K562 (cell line): ENCODE results near the gene PCID2. TPM values are rescaled to one million over a fixed set of nuclear protein-coding genes. Genes with fewer than 3 reads are reported as not detected.
A peak's percentile ranks its signal among the peaks of the same experiment; 100 is the strongest.

Experiments used
- ATAC-seq: fragments of 200-7000 bp; cut with Tn5 transposase; 3 replicates; pipeline ENCODE4 v1.9.1; 2020; ENCODE audit warnings: moderate library complexity
- BruUV-seq: library from RNA; stranded (reverse); fragments of 400-500 nt; replicated peaks from 2 replicates; lab custom pipeline; 2021; lab: Mats Ljungman, UMichigan
- CTCF ChIA-PET: fragments of 300-600 bp; formaldehyde crosslinking; extraction: SDS; loops from one replicate; lab custom pipeline; 2021; ENCODE audit warnings: low intra/inter-chr PET ratio; lab: Yijun Ruan, JAX
- POLR2A ChIA-PET: fragments of 300-600, 350-650 bp; sonication (Branson Sonifier 250); formaldehyde crosslinking; extraction: SDS; loops from one replicate; lab custom pipeline; 2021; ENCODE audit warnings: antibody characterized with exemption, inconsistent platforms; lab: Yijun Ruan, JAX
- DNase-seq, 4 experiments: peaks; one replicate each; pipeline versions ENCODE4 v3.0.0 to v3.0.0-alpha.2; 2011 to 2018; ENCODE audit warnings: low spot score in 3 of 4, mixed read lengths in 3 of 4; ENCODE audit errors: extremely low read depth in 1 of 4
- FAIRE-seq: peaks from 2 replicates; lab custom pipeline; 2011; peaks lifted over from hg19 to GRCh38; lab: Jason Lieb, UNC
- H2AFZ ChIP-seq: 2 replicates; pipeline ENCODE4 v1.6.0; 2011; ENCODE audit warnings: low read depth, low read length, control low read depth, inconsistent platforms
- H3K27ac ChIP-seq: fragments of 200-600 bp; 3 replicates; pipeline ENCODE4 v1.8.0; 2011; ENCODE audit warnings: low read depth, mild to moderate bottlenecking, control low read depth, inconsistent platforms, low read length, moderate library complexity, mixed read lengths; ENCODE audit errors: extremely low read depth
- H3K27me3 ChIP-seq, 2 experiments: fragments of 300-600 bp in 1 of 2; 2 replicates in 1 of 2; 3 replicates in 1 of 2; pipeline versions ENCODE4 v1.6.0 to v1.8.0; 2011; ENCODE audit warnings: inconsistent platforms in 2 of 2, low read length in 2 of 2, mild to moderate bottlenecking in 1 of 2, mixed read lengths in 1 of 2, moderate library complexity in 1 of 2; ENCODE audit not compliant: control insufficient read depth in 2 of 2, insufficient read depth in 2 of 2
- H3K36me3 ChIP-seq: fragments of 300-600 bp; 3 replicates; pipeline ENCODE4 v1.8.0; 2011; ENCODE audit warnings: mild to moderate bottlenecking, low read length, inconsistent platforms; ENCODE audit not compliant: control insufficient read depth, insufficient read depth
- H3K4me1 ChIP-seq, 2 experiments: fragments of 200-600 bp in 1 of 2; replicated peaks in 1 of 2; 2 replicates in 1 of 2; 3 replicates in 1 of 2; pipeline versions ENCODE4 v1.5.1 to v1.8.0; 2011; ENCODE audit warnings: inconsistent platforms in 2 of 2, low read length in 2 of 2, mild to moderate bottlenecking in 1 of 2, mixed read lengths in 1 of 2, moderate library complexity in 1 of 2; ENCODE audit not compliant: control insufficient read depth in 2 of 2, insufficient read depth in 2 of 2
- H3K4me2 ChIP-seq: 2 replicates; pipeline ENCODE4 v1.6.1; 2011; ENCODE audit warnings: low read length, control low read depth, inconsistent platforms, mixed read lengths; ENCODE audit not compliant: insufficient read depth
- H3K4me3 ChIP-seq: fragments of 200-600 bp; sonication (generic), shearing (Covaris generic); 2 replicates; pipeline ENCODE4 v1.5.1; 2016; ENCODE audit warnings: control low read depth, inconsistent platforms
- H3K79me2 ChIP-seq: fragments of 200-600 bp; 3 replicates; pipeline ENCODE4 v1.8.0; 2011; ENCODE audit warnings: low read length, inconsistent platforms; ENCODE audit not compliant: control insufficient read depth, insufficient read depth
- H3K9ac ChIP-seq, 2 experiments: 2 replicates each; pipeline versions ENCODE4 v1.6.0 to v1.6.1; 2011; ENCODE audit warnings: low read depth in 2 of 2, low read length in 2 of 2, control low read depth in 1 of 2, inconsistent platforms in 1 of 2, mild to moderate bottlenecking in 1 of 2, mixed read lengths in 1 of 2; ENCODE audit not compliant: insufficient read depth in 1 of 2
- H3K9me1 ChIP-seq: one replicate; pipeline ENCODE4 v1.6.0; 2011; ENCODE audit warnings: inconsistent platforms, mild to moderate bottlenecking, low read length, moderate library complexity; ENCODE audit not compliant: control insufficient read depth, insufficient read depth
- H3K9me3 ChIP-seq: replicated peaks from 2 replicates; pipeline ENCODE4 v1.5.1; 2011; ENCODE audit warnings: low read depth, low read length, inconsistent platforms; ENCODE audit not compliant: control insufficient read depth, insufficient read depth
- H4K20me1 ChIP-seq: replicated peaks from 2 replicates; pipeline ENCODE4 v1.6.1; 2011; ENCODE audit warnings: low read length, inconsistent platforms, mixed read lengths; ENCODE audit not compliant: control insufficient read depth, insufficient read depth
- ZBTB33 ChIP-seq: sonication (generic); formaldehyde crosslinking; IDR thresholded peaks from 2 replicates; pipeline ENCODE4 v1.8.1; 2023; ENCODE audit warnings: mild to moderate bottlenecking, missing genetic modification reagents
- ZNF778 ChIP-seq: fragments of 450-650 bp; formaldehyde crosslinking; IDR thresholded peaks from 2 replicates; pipeline ENCODE4 v1.4.0; 2020; ENCODE audit warnings: mild to moderate bottlenecking, moderate library complexity
- WGBS: fragments of 100-300 bp; shearing (Covaris generic); methylation state at CpG from one replicate; pipeline ENCODE4 v1.1.6; 2016; ENCODE audit warnings: low coverage, mixed read lengths; ENCODE audit not compliant: insufficient coverage; ENCODE audit errors: missing lambda C conversion rate; 5-methylcytosine and 5-hydroxymethylcytosine counted together
- in situ Hi-C: fragments of 300-500 bp; cut with MboI; formaldehyde crosslinking; loops from 4 replicates; pipeline ENCODE4 v1.15.0; 2018; ENCODE audit warnings: inconsistent platforms, mixed read lengths
- intact Hi-C: fragments of 100-400 bp; cut with micrococcal nuclease; formaldehyde crosslinking; loops from 2 replicates; pipeline ENCODE4 v1.14.2; 2022
- polyA plus RNA-seq, 8 experiments: library from polyadenylated mRNA; depleted of rRNA in 4 of 8; stranded (reverse) in 5 of 8; unstranded in 3 of 8; fragments of >200 nt; fragmentation: Nextera tagmentation in 2 of 8; fragmentation: Illumina TruSeq in 1 of 8; extraction: Ambion mirVana in 2 of 8; extraction: Trizol in 1 of 8; gene quantifications; 2 replicates each; pipeline versions ENCODE4 v1.2.1 to v1.2.3, GENCODE V29; 2011 to 2014; ENCODE audit warnings: inconsistent platforms in 1 of 8, missing spikeins in 1 of 8
- total RNA-seq, 7 experiments: library from RNA; depleted of rRNA in 6 of 7; stranded (reverse); fragments of >200 nt in 6 of 7; fragmentation: Illumina TruSeq in 2 of 7; extraction: Trizol in 2 of 7; gene quantifications; 2 replicates each; pipeline versions ENCODE4 v1.2.1 to v1.2.3, GENCODE V29; 2011 to 2021; ENCODE audit warnings: low replicate concordance in 1 of 7

The PCID2 gene
- total and polyA plus RNA-seq, 9 of the 15 experiments (the other 6 are each of a cell fraction or from before 2014, with no cell fraction given) = 39.6 to 117 (median 59.6) TPM

GRCh38 chr13:113129921-113130750 is 78.3 kb downstream of the PCID2 start:
- Histone ChIP-seq H3K79me2 (no peaks in the 10 kb centered on the region), H3K9ac (no peak overlapping the region), H3K27me3 (peaks cover 0 to 24% of the 10 kb centered on the region in 2 experiments; a peak in 2 of 5 replicates), H3K9me3 (no peaks in the 10 kb centered on the region), H3K9me1 (no peaks in the 10 kb centered on the region), H4K20me1 (no peaks in the 10 kb centered on the region), H3K36me3 (no peaks in the 10 kb centered on the region), H3K4me3 (no peak overlapping the region), H2AFZ (no peak overlapping the region), H3K4me2 (no peak overlapping the region), H3K4me1 (peaks cover 0 to 7% of the 10 kb centered on the region in 2 experiments; a peak in 1 of 5 replicates), H3K27ac (no peak overlapping the region)
- POLR2A ChIA-PET = no interaction called here
- peak; percentile 64 for TF ChIP-seq ZBTB33 (CRISPR knock-in tag)
- TF ChIP-seq ZNF778 (CRISPR knock-in tag) = no peak
- BruUV-seq = no TSS peak
- no peak for FAIRE-seq
- whole genome bisulfite sequencing = 37% methylated on average over 17 of the region's 60 CpGs
- DNase-seq = no peak
- no peak for ATAC-seq
- in situ Hi-C loops = no loop called here
- CTCF ChIA-PET = no interaction called here
- intact Hi-C loops = no loop called here
